OCI-LY7 (cell line): ENCODE measurements around the gene GAST. TPM values are rescaled to one million over a fixed set of nuclear protein-coding genes. Genes with fewer than 3 reads are reported as not detected.
"Not testable (repeated sequence)": the region's sequence is repeated elsewhere in the genome, so short reads cannot be mapped to it uniquely, and the experiment has no call there.

Experiments
- BruUV-seq: library from RNA; stranded (reverse); fragments of 400-500 nt; replicated peaks from 2 replicates; lab custom pipeline; 2021; lab: Mats Ljungman, UMichigan
- CTCF ChIA-PET: fragments of 300-600 bp; sonication (Branson Sonifier 250); formaldehyde crosslinking; loops from one replicate; lab custom pipeline; 2022; ENCODE audit warnings: antibody characterized with exemption; ENCODE audit not compliant: unreplicated experiment; lab: Charles Lee
- POLR2A ChIA-PET: fragments of 300-600 bp; sonication (Branson Sonifier 250); formaldehyde crosslinking; loops from one replicate; lab custom pipeline; 2022; ENCODE audit warnings: antibody characterized with exemption; lab: Charles Lee
- DNase-seq: peaks from one replicate; pipeline ENCODE4 v3.0.0-alpha.2; 2015; ENCODE audit warnings: low spot score
- H2AFZ ChIP-seq: fragments of 200-600 bp; sonication (generic), shearing (Covaris generic); 2 replicates; pipeline ENCODE4 v1.6.1; 2014; ENCODE audit warnings: mild to moderate bottlenecking, antibody characterized with exemption, low read length, moderate library complexity
- H3K27ac ChIP-seq: fragments of 200-600 bp; sonication (generic); 2 replicates; pipeline ENCODE4 v1.5.1; 2014; ENCODE audit warnings: mixed run types, low read depth, mild to moderate bottlenecking, moderate library complexity, low read length, inconsistent platforms; ENCODE audit not compliant: poor library complexity, severe bottlenecking
- H3K36me3 ChIP-seq: fragments of 200-600 bp; sonication (generic); 2 replicates; pipeline ENCODE4 v1.6.1; 2014; ENCODE audit warnings: mild to moderate bottlenecking, antibody characterized with exemption, low read length, moderate library complexity, mixed read lengths; ENCODE audit not compliant: insufficient read depth
- H3K4me1 ChIP-seq: fragments of 200-600 bp; sonication (generic); 2 replicates; pipeline ENCODE4 v1.5.1; 2014; ENCODE audit warnings: mild to moderate bottlenecking, low read length; ENCODE audit not compliant: insufficient read depth, poor library complexity, severe bottlenecking
- H3K4me2 ChIP-seq: fragments of 200-600 bp; sonication (generic); 2 replicates; pipeline ENCODE4 v1.6.1; 2014; ENCODE audit warnings: mild to moderate bottlenecking, low read length
- H3K4me3 ChIP-seq: fragments of 200-600 bp; sonication (generic); 2 replicates; pipeline ENCODE4 v1.5.1; 2014; ENCODE audit warnings: mild to moderate bottlenecking, low read depth, low read length; ENCODE audit not compliant: poor library complexity, severe bottlenecking
- H3K79me2 ChIP-seq: fragments of 200-600 bp; sonication (generic); 2 replicates; pipeline ENCODE4 v1.6.1; 2016; ENCODE audit warnings: low read depth, mild to moderate bottlenecking, low read length, moderate library complexity, mixed read lengths; ENCODE audit not compliant: insufficient read depth
- H3K9me2 ChIP-seq: fragments of 200-600 bp; sonication (generic); 2 replicates; pipeline ENCODE4 v1.6.1; 2016; ENCODE audit warnings: mild to moderate bottlenecking, low read length, mixed read lengths; ENCODE audit not compliant: insufficient read depth
- H3K9me3 ChIP-seq: fragments of 200-600 bp; sonication (generic); 2 replicates; pipeline ENCODE4 v1.6.1; 2014; ENCODE audit warnings: mild to moderate bottlenecking, mixed run types, low read length, mixed read lengths
- H4K20me1 ChIP-seq: fragments of 200-600 bp; sonication (generic); 2 replicates; pipeline ENCODE4 v1.6.1; 2014; ENCODE audit warnings: mild to moderate bottlenecking, antibody characterized with exemption, low read length, moderate library complexity, mixed read lengths; ENCODE audit not compliant: insufficient read depth
- EZH2phosphoT487 ChIP-seq: fragments of 200-600 bp; sonication (generic); IDR thresholded peaks from 2 replicates; pipeline ENCODE4 v1.6.1; 2018; ENCODE audit warnings: low read depth, borderline replicate concordance, mild to moderate bottlenecking, mixed run types, antibody characterized with exemption, low read length, moderate library complexity, mixed read lengths
- intact Hi-C: fragments of 100-400 bp; cut with micrococcal nuclease; formaldehyde crosslinking; loops from one replicate; pipeline ENCODE4 v1.10.0; 2022; ENCODE audit not compliant: unreplicated experiment
- total RNA-seq, 2 experiments: library from RNA; depleted of rRNA in 1 of 2; stranded (reverse); fragments of >200 nt in 1 of 2; shearing (Covaris generic) in 1 of 2; gene quantifications; 2 replicates each; pipeline ENCODE4 v1.2.3, GENCODE V29; 2014 to 2022
- TF ChIP-seq, protein P1 (sequence below): fragments of 200-600 bp; sonication (generic); conservative IDR thresholded peaks from 2 replicates; pipeline ENCODE4 v1.5.1; 2014; ENCODE audit warnings: mild to moderate bottlenecking, antibody characterized with exemption, low read length, moderate library complexity, mixed read lengths

Gene GAST
- total RNA-seq, 2 experiments from 2014 or later = not detected

DNA sequence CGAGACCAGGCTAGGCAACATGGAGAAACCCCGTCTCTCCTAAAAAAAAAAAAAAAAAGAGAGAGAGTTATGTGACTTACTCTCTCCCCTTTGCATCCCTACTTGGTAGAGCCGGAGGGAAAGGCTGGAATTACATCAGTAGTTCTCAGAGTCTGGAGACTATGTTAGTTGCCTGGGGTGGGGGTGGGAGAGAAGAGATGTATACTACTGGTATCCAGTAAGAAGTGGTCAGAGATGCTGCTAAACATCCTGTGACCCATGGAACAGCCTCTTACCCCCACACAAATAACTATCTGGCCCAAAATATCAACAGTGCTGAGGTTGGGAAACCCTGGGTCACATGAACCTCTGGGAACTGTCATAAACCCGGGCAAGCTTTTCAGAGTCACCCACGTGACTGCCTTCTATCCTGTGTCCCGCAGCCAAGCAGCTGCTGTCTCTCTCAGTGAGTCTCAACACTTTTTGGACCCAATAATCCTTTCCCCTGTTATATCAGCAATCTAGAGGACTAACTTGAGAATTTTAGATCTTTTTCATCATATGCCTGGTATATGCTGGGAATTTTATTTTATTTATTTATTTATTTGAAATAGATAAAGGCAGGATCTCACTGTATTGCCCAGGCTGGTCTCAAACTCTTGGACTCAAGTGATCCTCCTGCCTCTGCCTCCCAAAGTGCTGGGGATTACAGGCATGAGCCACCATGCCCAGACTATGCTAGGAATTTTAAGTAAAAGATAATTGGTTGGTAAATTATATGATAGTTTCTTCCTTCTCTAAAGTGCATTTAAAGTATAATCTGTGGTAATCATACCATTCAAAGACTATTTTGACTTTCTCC, 14.8 kb upstream of the GAST start:
- Histone ChIP-seq H2AFZ (no peak overlapping the region), H3K4me2 (no peak overlapping the region)

DNA sequence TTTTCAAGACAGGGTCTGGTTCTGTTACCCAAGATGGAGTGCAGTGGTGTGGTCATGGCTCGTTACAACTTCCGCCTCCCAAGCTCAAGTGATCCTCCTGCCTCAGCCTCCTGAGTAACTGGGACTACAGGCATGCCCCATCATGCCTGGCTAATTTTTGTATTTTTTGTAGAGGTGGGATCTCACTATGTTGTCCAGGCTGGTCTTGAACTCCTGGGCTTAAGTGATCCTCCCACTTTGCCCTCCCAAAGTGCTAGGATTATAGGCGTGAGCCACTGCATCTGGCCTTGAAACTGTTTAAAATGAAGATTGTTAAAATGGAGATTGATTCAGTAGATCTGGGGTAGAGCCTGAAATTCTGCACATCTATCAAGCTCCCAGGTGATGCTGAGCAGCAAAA, 11.3 kb upstream of the GAST start:
- CTCF ChIA-PET, BruUV-seq, H2AFZ ChIP-seq, POLR2A ChIA-PET, H3K9me2 ChIP-seq, DNase-seq, H3K79me2 ChIP-seq, intact Hi-C loops, H4K20me1 ChIP-seq, H3K4me2 ChIP-seq, H3K4me3 ChIP-seq, H3K4me1 ChIP-seq, H3K27ac ChIP-seq, H3K9me3 ChIP-seq, H3K36me3 ChIP-seq: not testable (repeated sequence)

More for the DNA sequence above, 14.8 kb upstream of the GAST start:
- intact Hi-C loops = no loop called here
- Histone ChIP-seq H3K36me3 (peaks cover 30% of the 10 kb centered on the region), H3K9me2 (no peaks in the 10 kb centered on the region), H4K20me1 (0 out of 2 replicates have a peak, but pooled peaks cover 4% of the 10 kb centered on the region), H3K27ac (no peak overlapping the region), H3K79me2 (no peaks in the 10 kb centered on the region), H3K4me3 (no peak overlapping the region), H3K4me1 (no peaks in the 10 kb centered on the region), H3K9me3 (no peaks in the 10 kb centered on the region)
- CTCF ChIA-PET = no interaction called here
- TF ChIP-seq, protein P1, sequence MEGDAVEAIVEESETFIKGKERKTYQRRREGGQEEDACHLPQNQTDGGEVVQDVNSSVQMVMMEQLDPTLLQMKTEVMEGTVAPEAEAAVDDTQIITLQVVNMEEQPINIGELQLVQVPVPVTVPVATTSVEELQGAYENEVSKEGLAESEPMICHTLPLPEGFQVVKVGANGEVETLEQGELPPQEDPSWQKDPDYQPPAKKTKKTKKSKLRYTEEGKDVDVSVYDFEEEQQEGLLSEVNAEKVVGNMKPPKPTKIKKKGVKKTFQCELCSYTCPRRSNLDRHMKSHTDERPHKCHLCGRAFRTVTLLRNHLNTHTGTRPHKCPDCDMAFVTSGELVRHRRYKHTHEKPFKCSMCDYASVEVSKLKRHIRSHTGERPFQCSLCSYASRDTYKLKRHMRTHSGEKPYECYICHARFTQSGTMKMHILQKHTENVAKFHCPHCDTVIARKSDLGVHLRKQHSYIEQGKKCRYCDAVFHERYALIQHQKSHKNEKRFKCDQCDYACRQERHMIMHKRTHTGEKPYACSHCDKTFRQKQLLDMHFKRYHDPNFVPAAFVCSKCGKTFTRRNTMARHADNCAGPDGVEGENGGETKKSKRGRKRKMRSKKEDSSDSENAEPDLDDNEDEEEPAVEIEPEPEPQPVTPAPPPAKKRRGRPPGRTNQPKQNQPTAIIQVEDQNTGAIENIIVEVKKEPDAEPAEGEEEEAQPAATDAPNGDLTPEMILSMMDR = no peak
- no peak for TF ChIP-seq EZH2phosphoT487
- DNase-seq = no peak
- POLR2A ChIA-PET = no interaction called here
- BruUV-seq = no TSS peak

DNA sequence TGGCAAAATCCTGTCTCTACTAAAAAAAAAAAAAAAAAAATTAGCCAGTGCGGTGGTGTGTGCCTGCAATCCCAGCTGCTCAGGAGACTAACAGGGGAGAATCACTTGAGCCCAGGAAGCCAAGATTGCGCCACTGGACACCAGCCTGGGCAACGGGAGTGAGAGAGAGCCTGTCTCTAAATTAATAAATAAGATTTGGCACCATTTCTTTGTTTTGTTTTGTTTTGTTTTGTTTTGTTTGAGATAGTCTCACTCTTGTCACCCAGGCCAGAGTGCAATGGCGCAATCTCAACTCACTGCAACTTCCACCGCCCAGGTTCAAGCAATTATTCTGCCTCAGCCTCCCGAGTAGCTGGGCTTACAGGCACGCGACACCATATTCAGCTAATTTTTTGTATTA, 9.4 kb upstream of the GAST start:
- CTCF ChIA-PET = no interaction called here
- TF ChIP-seq, protein P1 = no peak
- no peak for DNase-seq
- no peaks in the 10 kb centered on the region for H3K79me2 ChIP-seq
- no peak overlapping the region for H3K4me2 ChIP-seq
- intact Hi-C loops = no loop called here
- H3K27ac ChIP-seq = no peak overlapping the region
- H2AFZ ChIP-seq = no peak overlapping the region
- H3K4me3 ChIP-seq = no peak overlapping the region
- H3K36me3 ChIP-seq = no peaks in the 10 kb centered on the region
- H4K20me1 ChIP-seq = no peaks in the 10 kb centered on the region
- H3K4me1 ChIP-seq = no peaks in the 10 kb centered on the region
- POLR2A ChIA-PET = no interaction called here
- H3K9me3 ChIP-seq = no peaks in the 10 kb centered on the region
- no TSS peak for BruUV-seq
- no peaks in the 10 kb centered on the region for H3K9me2 ChIP-seq
